ENCODE data around the gene MFAP5.

- no peak for TF ChIP-seq CTCF (IDR thresholded peaks at IDR 0.05; ENCODE audit: low read length)
- no peak for TF ChIP-seq EZH2 (IDR thresholded peaks at IDR 0.05; ENCODE audit: borderline replicate concordance, low read length)
Observed at GRCh38 chr12:8636581-8636980, 26.0 kb downstream of the MFAP5 start.
